Astrocyte (in vitro differentiated cells and primary cell): ENCODE results near the gene CTNND2. TPM values are rescaled to one million over a fixed set of nuclear protein-coding genes. Genes with fewer than 3 reads are reported as not detected.
A peak's percentile ranks its signal among the peaks of the same experiment; 100 is the strongest.

Experiments
- DNase-seq: peaks from one replicate; pipeline ENCODE4 v3.0.0-alpha.2; 2010; ENCODE audit warnings: low read depth
- FAIRE-seq: peaks from 2 replicates; lab custom pipeline; 2011; peaks lifted over from hg19 to GRCh38; lab: Jason Lieb, UNC
- H2AFZ ChIP-seq: 2 replicates; pipeline ENCODE4 v1.6.0; 2012; ENCODE audit warnings: low read depth, low read length, inconsistent platforms
- H3K27ac ChIP-seq: 2 replicates; pipeline ENCODE4 v1.5.1; 2011; ENCODE audit warnings: low read depth, low read length, inconsistent platforms
- H3K27me3 ChIP-seq: 2 replicates; pipeline ENCODE4 v1.6.0; 2011; ENCODE audit warnings: low read length, inconsistent platforms; ENCODE audit not compliant: insufficient read depth
- H3K36me3 ChIP-seq: 2 replicates; pipeline ENCODE4 v1.5.1; 2011; ENCODE audit warnings: low read length, inconsistent platforms; ENCODE audit not compliant: insufficient read depth
- H3K4me1 ChIP-seq: 2 replicates; pipeline ENCODE4 v1.5.1; 2011; ENCODE audit warnings: low read length, inconsistent platforms; ENCODE audit not compliant: insufficient read depth
- H3K4me2 ChIP-seq: 2 replicates; pipeline ENCODE4 v1.6.0; 2012; ENCODE audit warnings: low read length, inconsistent platforms
- H3K4me3 ChIP-seq: 2 replicates; pipeline ENCODE4 v1.5.1; 2011; ENCODE audit warnings: low read depth, mild to moderate bottlenecking, low read length, inconsistent platforms; ENCODE audit not compliant: insufficient read depth
- H3K79me2 ChIP-seq: 2 replicates; pipeline ENCODE4 v1.6.0; 2012; ENCODE audit warnings: mild to moderate bottlenecking, low read length, inconsistent platforms; ENCODE audit not compliant: insufficient read depth
- H3K9ac ChIP-seq: 2 replicates; pipeline ENCODE4 v1.6.0; 2012; ENCODE audit warnings: mild to moderate bottlenecking, low read length, inconsistent platforms
- H3K9me3 ChIP-seq: 2 replicates; pipeline ENCODE4 v1.5.1; 2012; ENCODE audit warnings: low read depth, mild to moderate bottlenecking, low read length, inconsistent platforms; ENCODE audit not compliant: insufficient read depth
- H4K20me1 ChIP-seq: 2 replicates; pipeline ENCODE4 v1.6.0; 2012; ENCODE audit warnings: low read length, inconsistent platforms; ENCODE audit not compliant: insufficient read depth
- H3K27ac Mint-ChIP-seq: one replicate; pipeline ENCODE4 v1.8.0; 2021; ENCODE audit warnings: mild to moderate bottlenecking, mixed read lengths; ENCODE audit not compliant: unreplicated experiment
- H3K27me3 Mint-ChIP-seq: one replicate; pipeline ENCODE4 v1.8.0; 2021; ENCODE audit warnings: low read depth, mixed read lengths; ENCODE audit not compliant: unreplicated experiment
- H3K36me3 Mint-ChIP-seq: one replicate; pipeline ENCODE4 v1.8.0; 2021; ENCODE audit warnings: low read depth, mixed read lengths; ENCODE audit not compliant: unreplicated experiment
- H3K4me1 Mint-ChIP-seq: one replicate; pipeline ENCODE4 v1.8.0; 2021; ENCODE audit warnings: low read depth, mixed read lengths; ENCODE audit not compliant: unreplicated experiment
- H3K4me3 Mint-ChIP-seq: one replicate; pipeline ENCODE4 v1.8.0; 2021; ENCODE audit warnings: mild to moderate bottlenecking, moderate library complexity, mixed read lengths; ENCODE audit not compliant: unreplicated experiment
- H3K9me3 Mint-ChIP-seq: one replicate; pipeline ENCODE4 v1.8.0; 2021; ENCODE audit warnings: mild to moderate bottlenecking, mixed read lengths; ENCODE audit not compliant: unreplicated experiment
- CTCF ChIP-seq: IDR thresholded peaks from 2 replicates; pipeline ENCODE4 v1.5.1; 2011; ENCODE audit warnings: low read depth, mild to moderate bottlenecking, inconsistent platforms, low read length, moderate library complexity; ENCODE audit not compliant: insufficient read depth
- EZH2 ChIP-seq: IDR thresholded peaks from 2 replicates; pipeline ENCODE4 v1.6.1; 2012; ENCODE audit warnings: mild to moderate bottlenecking, low read length, inconsistent platforms; ENCODE audit not compliant: insufficient read depth
- total RNA-seq: library from RNA; stranded (reverse); gene quantifications from 2 replicates; pipeline ENCODE4 v1.2.1, GENCODE V29; 2021

The CTNND2 gene
- total RNA-seq, 1 donor from 2014 or later = 4.5 TPM

- no peaks in the 10 kb centered on the region for H3K79me2 ChIP-seq
These were observed 914.5 kb downstream of the CTNND2 start for GRCh38 chr5:10989577-10990263.

GRCh38 chr5:10988622-10989021, 915.6 kb downstream of the CTNND2 start:
- no peaks in the 10 kb centered on the region for H3K4me1 ChIP-seq
- H3K9ac ChIP-seq = no peak overlapping the region
- H3K4me1 Mint-ChIP-seq = peaks cover 1% of the 10 kb centered on the region
- DNase-seq = no peak
- no peak overlapping the region for H3K27ac Mint-ChIP-seq
- no peak overlapping the region for H3K27ac ChIP-seq
- no peak overlapping the region for H3K4me2 ChIP-seq
- H4K20me1 ChIP-seq = no peaks in the 10 kb centered on the region
- peaks cover 50% of the 10 kb centered on the region for H3K27me3 Mint-ChIP-seq
- no peak overlapping the region for H3K4me3 Mint-ChIP-seq
- H3K27me3 ChIP-seq = no peaks in the 10 kb centered on the region
- H2AFZ ChIP-seq = no peak overlapping the region
- H3K36me3 Mint-ChIP-seq = no peaks in the 10 kb centered on the region
- H3K4me3 ChIP-seq = no peak overlapping the region
- no peaks in the 10 kb centered on the region for H3K9me3 Mint-ChIP-seq
- H3K36me3 ChIP-seq = no peaks in the 10 kb centered on the region
- no peak for FAIRE-seq
- H3K79me2 ChIP-seq = no peaks in the 10 kb centered on the region
- H3K9me3 ChIP-seq = no peaks in the 10 kb centered on the region
- TF ChIP-seq CTCF = no peak
- TF ChIP-seq EZH2 = no peak

More at GRCh38 chr5:10989577-10990263, 914.5 kb downstream of the CTNND2 start:
- Mint-ChIP-seq H3K27ac (no peak overlapping the region), H3K36me3 (no peaks in the 10 kb centered on the region), H3K9me3 (no peaks in the 10 kb centered on the region), H3K4me3 (no peak overlapping the region), H3K27me3 (peaks cover 44% of the 10 kb centered on the region), H3K4me1 (peaks cover 1% of the 10 kb centered on the region)
- H3K27ac ChIP-seq = no peak overlapping the region
- H3K4me1 ChIP-seq = no peaks in the 10 kb centered on the region
- H4K20me1 ChIP-seq = no peaks in the 10 kb centered on the region
- no peaks in the 10 kb centered on the region for H3K27me3 ChIP-seq
- no peak for TF ChIP-seq EZH2
- TF ChIP-seq CTCF = no peak
- no peak overlapping the region for H3K4me2 ChIP-seq
- FAIRE-seq = no peak
- H2AFZ ChIP-seq = no peak overlapping the region
- H3K4me3 ChIP-seq = no peak overlapping the region
- DNase-seq = no peak
- no peak overlapping the region for H3K9ac ChIP-seq
- H3K9me3 ChIP-seq = no peaks in the 10 kb centered on the region
- no peaks in the 10 kb centered on the region for H3K36me3 ChIP-seq

GRCh38 chr5:10987925-10988504, 916.2 kb downstream of the CTNND2 start:
- Mint-ChIP-seq H3K4me3 (no peak overlapping the region), H3K9me3 (no peaks in the 10 kb centered on the region), H3K36me3 (no peaks in the 10 kb centered on the region), H3K4me1 (peaks cover 1% of the 10 kb centered on the region), H3K27me3 (peaks cover 52% of the 10 kb centered on the region), H3K27ac (no peak overlapping the region)
- DNase-seq (no peak), FAIRE-seq (no peak)
- Histone ChIP-seq H3K4me3 (no peak overlapping the region), H3K9ac (no peak overlapping the region), H3K79me2 (no peaks in the 10 kb centered on the region), H3K4me1 (no peaks in the 10 kb centered on the region), H3K27ac (no peak overlapping the region), H3K4me2 (no peak overlapping the region), H3K27me3 (no peaks in the 10 kb centered on the region), H4K20me1 (no peaks in the 10 kb centered on the region), H2AFZ (no peak overlapping the region), H3K36me3 (no peaks in the 10 kb centered on the region), H3K9me3 (no peaks in the 10 kb centered on the region)
- TF ChIP-seq EZH2 (no peak), CTCF (peak; percentile 43)
